ENCODE results near the gene DIAPH3.

DNA sequence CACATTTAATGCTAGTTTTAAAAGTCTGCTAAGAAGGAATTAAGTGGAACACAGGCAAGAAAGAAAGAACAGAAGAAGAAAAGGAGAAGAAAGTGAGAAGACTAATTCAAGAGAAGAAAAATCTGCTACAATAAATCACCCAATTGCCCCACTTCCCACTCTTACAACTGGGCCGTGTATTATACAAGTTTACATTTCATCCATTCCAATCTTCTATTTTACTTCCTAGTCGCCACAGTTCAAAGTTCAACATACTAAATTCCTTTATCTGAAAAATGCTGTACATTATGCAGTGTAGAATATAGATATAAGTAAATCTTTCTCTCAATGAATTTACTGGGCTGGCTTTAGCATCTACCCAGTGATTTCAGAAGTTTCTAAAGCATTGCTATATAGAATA, 328.2 kb downstream of the DIAPH3 start:
- TF ChIP-seq POLR2AphosphoS5 (IDR thresholded peaks at IDR 0.05; ENCODE audit: low read depth, low read length), result no peak
- no peak for TF ChIP-seq POLR2A (IDR thresholded peaks at IDR 0.05; ENCODE audit: low read depth, low read length)

Data from GM12892 (cell line).